Activated CD4-positive, alpha-beta T cell treated with anti-CD3 and anti-CD28 coated beads, Interleukin-2, amount 10 ng/mL, durations not matched to agents 7 days and 5 days (primary cell): Measurements from ENCODE around the gene KLHL36. TPM values are rescaled to one million over a fixed set of nuclear protein-coding genes. Genes with fewer than 3 reads are reported as not detected.
A peak's percentile ranks its signal among the peaks of the same experiment; 100 is the strongest.

Experiments
- CTCF ChIA-PET: fragments of 350-600 bp; sonication (Branson Sonifier 250); formaldehyde crosslinking; loops from one replicate; lab custom pipeline; 2021; ENCODE audit warnings: antibody characterized with exemption; lab: Charles Lee
- POLR2A ChIA-PET: fragments of 350-600 bp; sonication (Branson Sonifier 250); formaldehyde crosslinking; loops from one replicate; lab custom pipeline; 2021; ENCODE audit warnings: antibody characterized with exemption; lab: Charles Lee
- DNase-seq: peaks from one replicate; pipeline ENCODE4 v3.0.0-alpha.2; 2020
- H3K27ac Mint-ChIP-seq: one replicate; pipeline ENCODE4 v1.8.0; 2021; ENCODE audit warnings: mild to moderate bottlenecking, moderate library complexity, mixed read lengths
- H3K27me3 Mint-ChIP-seq: one replicate; pipeline ENCODE4 v1.8.0; 2021; ENCODE audit warnings: mixed read lengths
- H3K36me3 Mint-ChIP-seq: one replicate; pipeline ENCODE4 v1.8.0; 2021; ENCODE audit warnings: low read depth, mixed read lengths
- H3K4me1 Mint-ChIP-seq: one replicate; pipeline ENCODE4 v1.8.0; 2021; ENCODE audit warnings: mixed read lengths
- H3K4me3 Mint-ChIP-seq: one replicate; pipeline ENCODE4 v1.8.0; 2021; ENCODE audit warnings: mild to moderate bottlenecking, moderate library complexity, mixed read lengths
- H3K9me3 Mint-ChIP-seq: one replicate; pipeline ENCODE4 v1.8.0; 2021; ENCODE audit warnings: mixed read lengths
- total RNA-seq, 2 experiments: library from RNA; stranded (reverse); gene quantifications; one replicate each; pipeline ENCODE4 v1.2.3, GENCODE V29; 2021

The KLHL36 gene
- total RNA-seq, 2 experiments from 2014 or later: 37.5 to 46.2 TPM

DNA sequence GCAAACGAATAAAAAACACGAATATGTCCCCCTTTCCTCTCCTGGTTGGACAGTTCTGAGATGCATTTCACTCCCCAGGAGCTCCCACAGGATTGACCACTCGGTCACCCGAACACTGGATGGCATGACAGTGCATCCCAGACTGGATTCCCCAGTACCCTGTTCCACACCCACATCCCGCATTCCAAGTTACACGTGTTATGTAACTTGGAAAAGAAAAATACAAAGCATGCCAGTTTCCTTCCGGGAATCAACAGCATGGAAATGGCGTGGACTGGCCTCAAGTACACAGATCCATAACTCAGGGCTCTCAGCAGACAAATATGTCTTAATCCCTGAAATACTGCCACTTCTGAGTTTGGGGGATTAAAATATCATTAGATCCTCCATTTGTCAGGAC lies 12.6 kb upstream of the KLHL36 start:
- Mint-ChIP-seq H3K9me3 (no peaks in the 10 kb centered on the region), H3K27ac (no peak overlapping the region), H3K4me3 (no peak overlapping the region), H3K4me1 (peaks cover 48% of the 10 kb centered on the region), H3K27me3 (peaks cover 26% of the 10 kb centered on the region), H3K36me3 (peaks cover 2% of the 10 kb centered on the region)
- POLR2A ChIA-PET: no interaction called here
- DNase-seq: no peak
- CTCF ChIA-PET: interaction anchor here (0.9 to 1.2 kb wide), 4 partner anchors 10 to 420 kb away, joined by 3 to 4 read pairs (median 3); no protein-coding TSS in a partner anchor

DNA sequence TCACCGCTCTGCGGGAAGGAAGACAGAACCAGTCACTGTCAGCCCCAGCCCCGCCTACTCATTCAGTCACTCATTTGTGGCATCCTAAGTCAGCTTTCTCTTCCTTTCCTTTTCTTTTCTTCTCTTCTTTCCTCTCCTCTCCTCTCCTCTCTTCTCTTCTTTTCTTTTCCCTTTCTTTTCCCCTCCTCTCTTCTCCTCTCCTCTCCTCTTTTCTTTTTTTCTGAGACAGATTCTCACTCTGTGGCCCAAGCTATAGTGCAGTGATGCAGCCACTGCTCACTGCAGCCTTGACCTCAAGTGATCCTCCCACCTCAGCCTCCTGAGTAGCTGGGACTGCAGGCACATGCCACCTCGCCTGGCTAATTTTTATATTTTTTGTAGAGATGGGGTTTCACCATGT lies 10.6 kb upstream of the KLHL36 start:
- no peak overlapping the region for H3K27ac Mint-ChIP-seq
- DNase-seq: no peak
- H3K4me3 Mint-ChIP-seq: no peak overlapping the region
- H3K4me1 Mint-ChIP-seq: peaks cover 46% of the 10 kb centered on the region
- peaks cover 2% of the 10 kb centered on the region for H3K36me3 Mint-ChIP-seq
- peaks cover 16% of the 10 kb centered on the region for H3K27me3 Mint-ChIP-seq
- POLR2A ChIA-PET: no interaction called here
- H3K9me3 Mint-ChIP-seq: no peaks in the 10 kb centered on the region
- CTCF ChIA-PET: interaction anchor here (0.5 to 1.7 kb wide), 3 partner anchors 9 to 75 kb away, joined by 3 to 4 read pairs (median 3); no protein-coding TSS in a partner anchor

GRCh38 chr16:84638231-84638806 lies 10.0 kb upstream of the KLHL36 start:
- Mint-ChIP-seq H3K27ac (no peak overlapping the region), H3K27me3 (peaks cover 16% of the 10 kb centered on the region), H3K36me3 (peaks cover 2% of the 10 kb centered on the region), H3K4me1 (peaks cover 48% of the 10 kb centered on the region), H3K4me3 (no peak overlapping the region), H3K9me3 (no peaks in the 10 kb centered on the region)
- no peak for DNase-seq
- ChIA-PET CTCF (interaction anchor here (1.4 to 1.7 kb wide), 3 partner anchors 10 to 75 kb away, joined by 3 to 5 read pairs (median 4); partner anchors contain the start of gene KLHL36), POLR2A (no interaction called here)

- CTCF ChIA-PET: interaction anchor here (1.7 kb wide), 1 partner anchor 98 kb away, joined by 5 read pairs; no protein-coding TSS in a partner anchor
- H3K27ac Mint-ChIP-seq: peak overlapping the region; percentile 76
- no peak overlapping the region for H3K4me3 Mint-ChIP-seq
- H3K4me1 Mint-ChIP-seq: peaks cover 46% of the 10 kb centered on the region
- H3K36me3 Mint-ChIP-seq: peaks cover 2% of the 10 kb centered on the region
- no peaks in the 10 kb centered on the region for H3K9me3 Mint-ChIP-seq
- DNase-seq: no peak
- POLR2A ChIA-PET: no interaction called here
- peaks cover 15% of the 10 kb centered on the region for H3K27me3 Mint-ChIP-seq
Observed at GRCh38 chr16:84640145-84640544, 8.2 kb upstream of the KLHL36 start.

- H3K36me3 Mint-ChIP-seq: peaks cover 2% of the 10 kb centered on the region
- no peaks in the 10 kb centered on the region for H3K9me3 Mint-ChIP-seq
- POLR2A ChIA-PET: no interaction called here
- peak; percentile 37 for DNase-seq
- H3K4me1 Mint-ChIP-seq: peaks cover 49% of the 10 kb centered on the region
- CTCF ChIA-PET: interaction anchor here (0.7 to 1.7 kb wide), 6 partner anchors 15 to 136 kb away, joined by 3 to 6 read pairs (median 3); no protein-coding TSS in a partner anchor
- H3K27me3 Mint-ChIP-seq: peaks cover 20% of the 10 kb centered on the region
- peak overlapping the region; percentile 86 for H3K27ac Mint-ChIP-seq
- no peak overlapping the region for H3K4me3 Mint-ChIP-seq
Observed at GRCh38 chr16:84641643-84642358, 6.5 kb upstream of the KLHL36 start.

- H3K4me1 Mint-ChIP-seq: peaks cover 47% of the 10 kb centered on the region
- POLR2A ChIA-PET: interaction anchor here (0.7 kb wide), 1 partner anchor 20 kb away, joined by 3 read pairs; no protein-coding TSS in a partner anchor
- H3K9me3 Mint-ChIP-seq: no peaks in the 10 kb centered on the region
- H3K4me3 Mint-ChIP-seq: no peak overlapping the region
- CTCF ChIA-PET: interaction anchor here (0.6 to 1.3 kb wide), 2 partner anchors 9 to 21 kb away, joined by 3 to 4 read pairs; no protein-coding TSS in a partner anchor
- no peak for DNase-seq
- no peak overlapping the region for H3K27ac Mint-ChIP-seq
- peaks cover 5% of the 10 kb centered on the region for H3K36me3 Mint-ChIP-seq
- H3K27me3 Mint-ChIP-seq: peaks cover 25% of the 10 kb centered on the region
Observed at GRCh38 chr16:84643180-84643583, 5.1 kb upstream of the KLHL36 start.

- ChIA-PET POLR2A (interaction anchor here (0.7 kb wide), 2 partner anchors 10 to 21 kb away, joined by 3 read pairs; no protein-coding TSS in a partner anchor), CTCF (interaction anchor here (1.3 to 2.6 kb wide), 2 partner anchors 21 to 138 kb away, joined by 4 to 5 read pairs; no protein-coding TSS in a partner anchor)
- Mint-ChIP-seq H3K36me3 (peaks cover 5% of the 10 kb centered on the region), H3K4me1 (peaks cover 43% of the 10 kb centered on the region), H3K27me3 (peaks cover 25% of the 10 kb centered on the region), H3K27ac (no peak overlapping the region), H3K9me3 (no peaks in the 10 kb centered on the region), H3K4me3 (no peak overlapping the region)
- no peak for DNase-seq
Observed at GRCh38 chr16:84643674-84644073, 4.6 kb upstream of the KLHL36 start.

DNA sequence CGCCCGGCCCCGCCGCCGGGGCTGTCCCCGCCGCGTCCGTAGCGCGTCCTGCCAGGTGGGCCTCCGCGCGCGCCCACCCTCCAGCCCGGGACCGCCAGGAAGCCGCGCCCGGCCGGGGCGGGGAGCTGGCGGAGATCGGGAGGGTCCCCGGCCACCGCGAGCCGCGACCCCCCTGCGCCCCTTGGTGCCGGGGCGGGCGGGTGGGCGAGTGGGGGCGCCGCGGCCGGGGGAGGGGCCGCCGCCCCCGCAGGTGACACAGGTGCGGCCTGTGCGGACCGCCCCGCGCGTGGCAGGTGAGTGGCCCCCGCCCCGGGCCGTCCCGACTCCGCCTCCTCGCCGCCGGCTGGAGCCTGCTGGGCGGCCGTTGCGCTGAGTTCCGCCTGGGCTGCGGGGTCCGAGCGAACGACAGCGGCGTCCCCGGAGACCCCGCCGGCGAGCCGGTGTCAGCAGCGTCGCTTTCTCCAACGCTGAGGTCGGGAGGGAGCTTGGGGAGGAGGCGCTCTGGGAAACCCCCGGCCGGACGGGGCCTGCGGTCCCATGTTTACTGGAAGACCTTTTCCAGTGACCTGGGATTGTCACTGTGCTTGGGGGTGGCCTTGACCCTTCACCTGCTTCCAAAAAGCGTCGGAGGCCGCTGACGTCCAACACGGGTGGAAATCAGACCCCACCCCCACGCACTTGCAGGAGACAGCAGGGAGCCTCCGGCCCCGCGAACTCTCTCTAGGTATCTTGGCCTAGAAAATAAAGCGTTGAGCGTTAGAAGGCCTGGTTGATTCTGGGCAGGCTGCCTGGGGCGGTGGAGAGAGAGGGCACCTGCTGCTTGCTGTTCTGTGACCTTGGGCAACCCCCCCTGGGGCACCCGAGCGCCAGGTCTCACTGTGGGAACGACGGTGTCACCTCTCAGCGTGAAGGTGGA lies 542 bp downstream of the KLHL36 start:
- peaks cover 55% of the 10 kb centered on the region for H3K4me1 Mint-ChIP-seq
- DNase-seq: peak; percentile 33
- ChIA-PET POLR2A (no interaction called here), CTCF (interaction anchor here (1.2 to 1.9 kb wide), 6 partner anchors 10 to 462 kb away, joined by 3 to 5 read pairs (median 4); partner anchors contain the start of gene TAF1C)
- H3K27ac Mint-ChIP-seq: peak overlapping the region; percentile 81
- H3K36me3 Mint-ChIP-seq: peaks cover 43% of the 10 kb centered on the region
- peaks cover 9% of the 10 kb centered on the region for H3K9me3 Mint-ChIP-seq
- peaks cover 24% of the 10 kb centered on the region for H3K27me3 Mint-ChIP-seq
- peak overlapping the region; percentile 70 for H3K4me3 Mint-ChIP-seq

DNA sequence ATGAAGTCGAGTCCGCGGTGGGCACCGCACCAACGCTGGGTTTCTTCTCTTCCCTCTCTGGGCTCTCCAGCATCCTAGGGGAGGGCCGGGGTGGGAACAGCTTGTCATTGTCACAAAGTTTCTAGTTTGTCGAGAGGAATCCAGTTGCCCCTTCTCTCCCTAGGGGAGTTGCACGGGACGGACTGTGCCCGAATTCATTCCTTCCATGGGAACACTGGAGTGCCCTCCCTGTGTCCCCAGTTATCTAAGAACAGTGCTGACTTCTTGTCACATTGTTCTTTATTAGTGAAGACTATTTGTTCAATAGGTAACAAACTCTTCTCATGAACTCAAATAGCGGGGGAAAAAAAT lies 1.2 kb downstream of the KLHL36 start:
- Mint-ChIP-seq H3K36me3 (peaks cover 49% of the 10 kb centered on the region), H3K4me3 (peak overlapping the region; percentile 70), H3K9me3 (peaks cover 9% of the 10 kb centered on the region), H3K27ac (peak overlapping the region; percentile 81), H3K27me3 (peaks cover 20% of the 10 kb centered on the region), H3K4me1 (peaks cover 58% of the 10 kb centered on the region)
- no peak for DNase-seq
- ChIA-PET POLR2A (no interaction called here), CTCF (interaction anchor here (1.6 to 1.9 kb wide), 3 partner anchors 11 to 26 kb away, joined by 3 to 5 read pairs (median 5); no protein-coding TSS in a partner anchor)

DNA sequence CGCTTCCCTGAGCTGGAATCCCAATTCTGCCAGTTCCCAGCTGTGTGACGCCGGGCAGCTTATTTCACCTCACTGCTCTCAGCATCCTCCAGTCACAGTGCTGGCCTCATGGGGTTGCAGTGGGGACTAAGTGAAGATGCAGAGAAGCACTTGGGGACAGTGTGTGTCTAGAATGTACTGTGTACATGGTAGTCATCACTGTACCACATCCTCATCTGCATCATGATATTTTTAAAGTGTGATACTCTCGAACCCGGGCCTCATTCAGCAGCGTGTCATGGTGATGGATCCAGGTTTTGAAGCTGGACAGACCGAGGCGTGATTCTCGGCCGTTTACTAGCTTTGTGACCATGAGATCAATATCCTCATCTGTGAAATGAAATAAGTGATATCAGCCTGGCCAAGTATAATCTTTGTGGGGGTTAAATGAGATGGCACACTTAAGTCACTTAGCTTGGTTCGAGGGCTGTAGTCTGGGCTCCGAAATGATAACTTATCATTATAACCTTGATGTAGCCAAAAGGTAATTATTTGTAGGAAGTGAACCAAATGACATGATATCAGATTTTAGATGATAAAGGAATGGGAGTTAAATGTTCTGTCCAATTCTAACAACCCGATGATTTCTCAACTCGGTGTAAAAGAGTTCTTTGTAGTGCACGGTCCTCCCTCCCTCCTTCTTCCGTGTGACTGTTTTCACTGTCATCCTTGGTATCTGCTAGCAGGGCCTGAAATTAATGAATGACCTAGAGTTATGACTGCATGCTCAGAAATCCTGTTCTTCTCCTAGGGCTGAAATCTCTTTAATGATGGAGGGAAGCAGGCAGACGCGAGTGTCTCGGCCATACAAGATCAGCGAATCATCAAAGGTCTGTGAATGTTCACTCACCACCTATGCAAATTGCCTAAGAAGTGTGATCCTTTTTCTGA lies 2.0 kb downstream of the KLHL36 start:
- Mint-ChIP-seq H3K9me3 (peaks cover 9% of the 10 kb centered on the region), H3K27me3 (peaks cover 15% of the 10 kb centered on the region), H3K4me3 (peak overlapping the region; percentile 63), H3K4me1 (peaks cover 63% of the 10 kb centered on the region), H3K27ac (no peak overlapping the region), H3K36me3 (peaks cover 55% of the 10 kb centered on the region)
- no peak for DNase-seq
- ChIA-PET POLR2A (no interaction called here), CTCF (interaction anchor here (1.6 kb wide), 1 partner anchor 27 kb away, joined by 5 read pairs; no protein-coding TSS in a partner anchor)

DNA sequence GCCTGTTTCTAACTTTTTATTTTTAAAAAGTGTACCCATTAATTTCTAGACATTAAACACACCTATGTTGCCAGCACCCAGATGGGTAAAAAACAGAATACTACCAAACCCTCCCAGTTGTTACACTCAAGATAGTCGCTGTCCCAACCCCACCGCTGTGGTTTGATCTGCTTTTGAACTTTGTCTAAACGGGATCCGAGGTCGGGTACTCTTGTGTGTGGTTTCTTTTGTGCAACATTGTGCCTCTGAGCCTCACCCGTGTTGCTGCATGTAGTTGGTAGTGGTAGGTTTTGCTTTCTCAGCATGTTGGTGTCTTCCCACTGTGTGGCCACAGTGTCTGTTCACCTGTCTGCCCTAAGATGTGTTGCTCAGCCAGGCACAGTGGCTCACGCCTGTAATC lies 4.3 kb downstream of the KLHL36 start:
- H3K27me3 Mint-ChIP-seq: peaks cover 3% of the 10 kb centered on the region
- POLR2A ChIA-PET: interaction anchor here (0.6 to 0.7 kb wide), 2 partner anchors 28 to 84 kb away, joined by 3 to 4 read pairs; no protein-coding TSS in a partner anchor
- peaks cover 9% of the 10 kb centered on the region for H3K9me3 Mint-ChIP-seq
- H3K4me1 Mint-ChIP-seq: peaks cover 78% of the 10 kb centered on the region
- peak; percentile 83 for DNase-seq
- peak overlapping the region; percentile 62 for H3K27ac Mint-ChIP-seq
- H3K4me3 Mint-ChIP-seq: peak overlapping the region; percentile 44
- peaks cover 69% of the 10 kb centered on the region for H3K36me3 Mint-ChIP-seq
- CTCF ChIA-PET: interaction anchor here (0.8 to 1.7 kb wide), 2 partner anchors 13 to 74 kb away, joined by 3 read pairs; no protein-coding TSS in a partner anchor
